Astrocyte of the spinal cord (primary cell): ENCODE measurements around the gene KIAA1586.
"Not testable (repeated sequence)": the region's sequence is repeated elsewhere in the genome, so short reads cannot be mapped to it uniquely, and the experiment has no call there.

Source experiments
- DNase-seq: peaks from one replicate; pipeline ENCODE4 v3.0.0; 2011; ENCODE audit warnings: low read depth, low spot score
- H3K4me3 ChIP-seq: 2 replicates; pipeline ENCODE4 v1.5.1; 2011; ENCODE audit warnings: low read depth, mild to moderate bottlenecking, low read length, moderate library complexity
- in situ Hi-C: cut with HindIII; loops from 2 replicates; pipeline ENCODE4 v1.10.0; 2017; ENCODE audit warnings: low sequenced_read_pairs
- TF ChIP-seq, protein P1 (sequence below): IDR thresholded peaks from 2 replicates; pipeline ENCODE4 v1.5.1; 2012; ENCODE audit warnings: low read depth, mild to moderate bottlenecking, low read length, inconsistent platforms

The KIAA1586 gene

DNA sequence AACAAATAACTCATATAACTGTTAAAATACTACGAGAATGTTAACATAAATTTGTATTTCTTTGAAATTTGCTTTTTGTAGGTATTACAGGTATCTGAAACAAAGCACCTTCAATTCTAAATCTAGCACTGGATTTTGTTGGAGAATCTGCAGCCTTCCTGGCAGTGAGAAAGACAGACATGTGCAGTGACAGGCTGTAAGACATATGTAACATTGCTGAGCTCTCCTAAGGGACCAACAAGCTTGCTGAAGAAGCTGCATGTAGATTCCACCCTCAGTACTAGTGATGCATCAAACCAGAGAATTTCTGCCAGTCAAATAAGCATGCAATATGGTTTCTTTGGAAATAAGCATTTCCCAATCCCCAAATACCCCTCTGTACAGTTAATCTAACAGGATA is 20.5 kb upstream of the KIAA1586 start:
- DNase-seq = no peak
- no peak overlapping the region for H3K4me3 ChIP-seq
- TF ChIP-seq, protein P1, sequence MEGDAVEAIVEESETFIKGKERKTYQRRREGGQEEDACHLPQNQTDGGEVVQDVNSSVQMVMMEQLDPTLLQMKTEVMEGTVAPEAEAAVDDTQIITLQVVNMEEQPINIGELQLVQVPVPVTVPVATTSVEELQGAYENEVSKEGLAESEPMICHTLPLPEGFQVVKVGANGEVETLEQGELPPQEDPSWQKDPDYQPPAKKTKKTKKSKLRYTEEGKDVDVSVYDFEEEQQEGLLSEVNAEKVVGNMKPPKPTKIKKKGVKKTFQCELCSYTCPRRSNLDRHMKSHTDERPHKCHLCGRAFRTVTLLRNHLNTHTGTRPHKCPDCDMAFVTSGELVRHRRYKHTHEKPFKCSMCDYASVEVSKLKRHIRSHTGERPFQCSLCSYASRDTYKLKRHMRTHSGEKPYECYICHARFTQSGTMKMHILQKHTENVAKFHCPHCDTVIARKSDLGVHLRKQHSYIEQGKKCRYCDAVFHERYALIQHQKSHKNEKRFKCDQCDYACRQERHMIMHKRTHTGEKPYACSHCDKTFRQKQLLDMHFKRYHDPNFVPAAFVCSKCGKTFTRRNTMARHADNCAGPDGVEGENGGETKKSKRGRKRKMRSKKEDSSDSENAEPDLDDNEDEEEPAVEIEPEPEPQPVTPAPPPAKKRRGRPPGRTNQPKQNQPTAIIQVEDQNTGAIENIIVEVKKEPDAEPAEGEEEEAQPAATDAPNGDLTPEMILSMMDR = no peak
- in situ Hi-C loops = no loop called here

DNA sequence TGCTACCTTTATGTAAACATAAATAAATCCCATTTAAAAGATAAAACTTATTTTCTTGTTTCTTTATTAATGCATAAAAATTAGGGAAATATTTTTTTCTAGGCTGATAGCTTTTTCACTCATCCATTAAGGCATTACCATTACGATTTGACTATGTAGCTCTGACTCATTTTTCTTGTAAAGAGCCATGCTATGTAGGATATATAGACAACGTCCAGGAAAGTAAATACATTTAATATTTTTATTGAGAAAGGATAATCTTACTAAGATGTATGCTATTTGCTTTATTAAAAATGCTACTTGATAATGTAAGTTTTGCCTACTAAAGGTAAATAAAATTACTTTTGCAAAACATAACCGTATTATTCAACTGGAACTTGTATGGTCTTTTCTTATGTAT is 19.2 kb upstream of the KIAA1586 start:
- no peak overlapping the region for H3K4me3 ChIP-seq
- DNase-seq = no peak
- in situ Hi-C loops = no loop called here
- TF ChIP-seq, protein P1 = no peak

DNA sequence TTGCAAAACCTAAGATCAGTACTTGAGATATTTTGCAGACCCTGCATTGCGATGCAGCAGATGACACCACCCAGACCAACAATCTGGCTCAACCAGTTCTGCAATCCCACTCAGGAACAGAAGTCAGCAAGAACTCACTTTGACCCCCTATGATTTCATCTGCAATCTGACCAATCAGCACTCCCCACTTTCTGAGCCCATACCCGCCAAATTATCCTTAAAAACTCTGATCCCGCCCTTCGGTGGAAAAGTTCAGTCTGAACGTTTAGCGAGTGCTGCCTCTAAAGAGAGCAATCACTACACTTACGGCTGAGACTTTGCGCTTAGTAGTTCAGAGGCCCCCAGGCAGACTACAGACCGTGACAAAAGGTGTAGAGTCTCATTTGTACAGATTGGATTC is 17.3 kb upstream of the KIAA1586 start:
- TF ChIP-seq, protein P1 = no peak
- no peak overlapping the region for H3K4me3 ChIP-seq
- no peak for DNase-seq
- in situ Hi-C loops = no loop called here

DNA sequence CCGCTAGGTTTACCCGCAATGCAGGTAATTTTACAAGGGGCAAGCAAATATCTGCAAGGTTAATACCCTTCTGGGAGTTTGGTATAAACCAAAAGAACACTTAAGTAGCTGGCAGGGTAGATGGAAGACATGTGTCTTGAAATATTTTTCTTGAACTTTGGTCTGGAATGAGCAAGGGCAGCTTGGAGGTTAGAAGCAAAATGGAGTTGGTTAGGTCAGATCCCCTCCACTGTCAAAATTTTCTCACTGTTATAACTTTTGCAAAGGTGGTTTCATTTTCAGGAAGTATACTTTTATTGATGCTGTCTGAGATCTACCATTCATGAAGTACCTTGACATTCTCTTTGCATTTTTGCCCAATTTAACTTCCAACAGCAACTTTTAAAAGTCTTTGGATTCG is 13.3 kb upstream of the KIAA1586 start:
- TF ChIP-seq, protein P1 = no peak

DNA sequence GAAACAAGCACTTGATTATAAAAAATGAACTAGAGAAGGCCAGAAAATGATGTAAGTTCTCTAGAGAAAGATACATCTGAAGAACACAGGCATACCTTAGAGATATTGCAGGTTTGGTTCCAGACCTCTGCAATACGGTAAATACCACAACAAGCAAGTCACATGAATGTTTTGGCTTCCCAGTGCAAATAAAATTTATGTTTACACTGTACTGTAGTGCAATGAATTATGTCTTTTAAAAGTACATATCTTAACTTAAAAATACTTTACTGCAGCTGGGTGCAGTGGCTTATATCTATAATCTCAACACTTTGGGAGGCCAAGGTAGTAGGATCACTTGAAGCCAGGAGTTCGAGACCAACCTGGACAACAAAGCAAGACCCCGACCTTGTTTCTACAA is 10.9 kb upstream of the KIAA1586 start:
- TF ChIP-seq, protein P1 = no peak
- in situ Hi-C loops = no loop called here
- DNase-seq = no peak
- no peak overlapping the region for H3K4me3 ChIP-seq

More for the DNA sequence above, 13.3 kb upstream of the KIAA1586 start:
- DNase-seq = no peak
- H3K4me3 ChIP-seq = no peak overlapping the region
- in situ Hi-C loops = no loop called here

DNA sequence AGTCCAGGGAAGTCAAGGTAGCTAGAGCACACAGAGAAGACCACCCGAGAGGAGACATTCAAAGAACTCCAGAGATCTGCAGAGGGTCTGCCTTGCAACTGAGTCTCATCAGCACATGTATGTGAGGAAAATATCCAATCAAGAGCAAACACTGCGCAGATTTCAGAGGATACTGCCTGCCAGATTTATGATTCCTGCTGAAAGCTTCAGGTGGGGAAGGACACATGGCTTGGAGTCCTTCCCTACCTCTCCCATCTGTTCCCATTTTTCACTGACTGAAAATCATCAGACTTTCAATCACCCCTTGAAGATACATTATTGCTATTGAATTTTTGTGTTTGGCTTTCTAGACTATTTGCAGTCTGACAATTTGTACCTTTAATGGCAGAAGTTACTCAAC is 7.6 kb upstream of the KIAA1586 start:
- H3K4me3 ChIP-seq = no peak overlapping the region
- TF ChIP-seq, protein P1 = no peak
- in situ Hi-C loops = no loop called here
- DNase-seq = no peak

DNA sequence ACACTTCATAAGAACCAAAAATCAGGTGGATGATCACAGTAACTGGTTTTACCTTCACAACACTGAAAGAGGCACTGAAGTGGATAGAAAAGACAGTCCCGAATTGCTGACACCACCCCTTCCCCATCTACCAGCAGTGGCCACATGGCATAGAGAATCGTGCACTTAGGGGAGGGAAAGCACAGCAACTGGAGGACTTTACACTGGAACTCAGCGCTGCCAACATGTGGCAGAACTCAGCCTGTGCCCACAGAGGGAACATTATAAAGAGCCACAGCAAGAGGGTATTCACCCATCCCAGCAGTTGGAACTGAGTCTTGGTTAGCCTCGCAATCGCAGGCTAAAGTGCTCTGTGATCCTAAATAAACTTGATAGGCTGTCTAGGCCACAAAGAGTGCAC is 6.5 kb upstream of the KIAA1586 start:
- H3K4me3 ChIP-seq = no peak overlapping the region
- TF ChIP-seq, protein P1 = peak; percentile 26
- no peak for DNase-seq
- in situ Hi-C loops = no loop called here

DNA sequence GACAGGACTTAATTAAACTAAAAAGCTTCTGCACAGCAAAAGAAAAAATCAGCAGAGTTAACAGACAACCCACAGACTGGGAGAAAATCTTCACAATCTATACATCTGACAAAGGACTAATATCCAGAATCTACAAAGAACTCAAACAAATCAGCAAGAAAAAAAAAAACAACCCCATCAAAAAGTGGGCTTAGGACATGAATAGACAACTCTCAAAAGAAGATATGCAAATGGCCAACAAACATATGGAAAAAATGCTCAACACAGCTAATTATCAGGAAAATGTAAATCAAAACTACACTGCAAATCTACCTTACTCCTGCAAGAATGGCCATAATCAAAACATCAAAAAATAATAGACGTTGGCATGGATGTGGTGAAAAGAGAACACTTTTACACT is 2.4 kb upstream of the KIAA1586 start:
- H3K4me3 ChIP-seq, in situ Hi-C loops, DNase-seq: not testable (repeated sequence)
